ENCODE results near the gene SUOX. TPM values are rescaled to one million over a fixed set of nuclear protein-coding genes. Genes with fewer than 3 reads are reported as not detected.

SUOX gene
- polyA plus RNA-seq, 1 of the 3 experiments (the other 2 are of a cell fraction) = 23.2 TPM

GRCh38 chr12:55991110-55991509 lies 6.0 kb upstream of the SUOX start (continued):
- TF ChIP-seq USF1 (IDR thresholded peaks at IDR 0.05; ENCODE audit: borderline replicate concordance, low read depth) (no peak), EZH2phosphoT487 (IDR thresholded peaks at IDR 0.05; ENCODE audit: borderline replicate concordance, low read depth) (no peak), USF2 (IDR thresholded peaks at IDR 0.05; ENCODE audit: borderline replicate concordance, low read depth, low read length) (no peak), MEF2A (IDR thresholded peaks at IDR 0.05; ENCODE audit: borderline replicate concordance, low read depth) (no peak), GABPA (IDR thresholded peaks at IDR 0.05; ENCODE audit: low read depth) (no peak), SIN3A (IDR thresholded peaks at IDR 0.05; ENCODE audit: borderline replicate concordance, low read depth, low read length) (no peak), SMC3 (IDR thresholded peaks at IDR 0.05; ENCODE audit: low read depth, low read length) (no peak), NFIC (IDR thresholded peaks at IDR 0.05; ENCODE audit: borderline replicate concordance) (no peak), CTCF (IDR thresholded peaks at IDR 0.05) (no peak)

- Histone ChIP-seq H3K4me3 (ENCODE audit: low read depth in 2 of 2, low read length in 1 of 2) (no peak overlapping the region), H3K36me3 (replicated peaks in 1 of 2; ENCODE audit: control insufficient read depth in 1 of 2, insufficient read depth in 2 of 2, low read length in 1 of 2) (peaks cover 36 to 49% of the 10 kb centered on the region in 2 experiments), H3K27ac (ENCODE audit: low read depth in 2 of 2, low read length in 1 of 2) (no peak overlapping the region), H3F3A (replicated peaks; ENCODE audit: insufficient read depth) (peaks cover 26% of the 10 kb centered on the region), H3K9ac (no peak overlapping the region), H3K4me2 (no peak overlapping the region), H4K20me1 (ENCODE audit: insufficient read depth) (no peaks in the 10 kb centered on the region), H3K79me2 (ENCODE audit: insufficient read depth) (peaks cover 2% of the 10 kb centered on the region; the same call in 1 of the 2 replicates), H3K27me3 (ENCODE audit: insufficient read depth) (no peaks in the 10 kb centered on the region), H3K9me2 (no peaks in the 10 kb centered on the region), H3K4me1 (ENCODE audit: control insufficient read depth in 1 of 2, insufficient read depth in 2 of 2, low read depth in 1 of 2, low read length in 1 of 2) (peaks cover 0 to 3% of the 10 kb centered on the region in 2 experiments; a peak in 1 of 4 replicates), H2AFZ (ENCODE audit: low read depth) (no peak overlapping the region), H3K9me3 (no peaks in the 10 kb centered on the region)
- 89% methylated on average over 4 of the region's 4 CpGs for WGBS (ENCODE audit: low lambda C conversion rate)
- ChIA-PET CTCF (interaction anchor here (1.5 to 10.8 kb wide), 2 partner anchors 9 to 31 kb away, joined by 4 to 183 read pairs; partner anchors contain the start of gene IKZF4), POLR2A (no interaction called here)
- TF ChIP-seq GABPA (IDR thresholded peaks at IDR 0.05; ENCODE audit: low read depth) = no peak
- TF ChIP-seq SMC3 (IDR thresholded peaks at IDR 0.05; ENCODE audit: low read depth, low read length) = no peak
- no peak for TF ChIP-seq FOXJ3 (CRISPR knock-in tag; IDR thresholded peaks at IDR 0.05)
- no peak for TF ChIP-seq YY1 (IDR thresholded peaks at IDR 0.05; ENCODE audit: low read depth)
- TF ChIP-seq RAD21 (IDR thresholded peaks at IDR 0.05; ENCODE audit: low read length) = no peak
- TF ChIP-seq ELF1 (IDR thresholded peaks at IDR 0.05) = no peak
- no peak for TF ChIP-seq MAX (IDR thresholded peaks at IDR 0.05; ENCODE audit: low read depth)
- no peak for TF ChIP-seq FOSL2 (IDR thresholded peaks at IDR 0.05; ENCODE audit: borderline replicate concordance, low read depth)
- TF ChIP-seq PBX3 (IDR thresholded peaks at IDR 0.05) = no peak
- TF ChIP-seq TCF12 (IDR thresholded peaks at IDR 0.05) = no peak
- no peak for TF ChIP-seq CHD2 (IDR thresholded peaks at IDR 0.05; ENCODE audit: low read length, partially characterized antibody)
- TF ChIP-seq TAF1 (IDR thresholded peaks at IDR 0.05; ENCODE audit: borderline replicate concordance, low read depth, low read length) = no peak
- no peak for TF ChIP-seq FOXM1 (IDR thresholded peaks at IDR 0.05; ENCODE audit: low read depth)
- TF ChIP-seq CTCF (IDR thresholded peaks at IDR 0.05) = no peak
- no peak for TF ChIP-seq POLR2AphosphoS5 (IDR thresholded peaks at IDR 0.05; ENCODE audit: low read depth, low read length)
- TF ChIP-seq RCOR1 (IDR thresholded peaks at IDR 0.05; ENCODE audit: low read length) = no peak
- TF ChIP-seq EP300 (IDR thresholded peaks at IDR 0.05; ENCODE audit: borderline replicate concordance in 1 of 2, low read depth in 1 of 2, low read length in 1 of 2) = no peak
- TF ChIP-seq USF1 (IDR thresholded peaks at IDR 0.05; ENCODE audit: borderline replicate concordance, low read depth) = no peak
- no peak for DNase-seq
These were observed 3.7 kb upstream of the SUOX start for GRCh38 chr12:55993230-55993853.

Measured in SK-N-SH (cell line).